ENCODE measurements around the gene KLHL29.

KLHL29 gene

DNA sequence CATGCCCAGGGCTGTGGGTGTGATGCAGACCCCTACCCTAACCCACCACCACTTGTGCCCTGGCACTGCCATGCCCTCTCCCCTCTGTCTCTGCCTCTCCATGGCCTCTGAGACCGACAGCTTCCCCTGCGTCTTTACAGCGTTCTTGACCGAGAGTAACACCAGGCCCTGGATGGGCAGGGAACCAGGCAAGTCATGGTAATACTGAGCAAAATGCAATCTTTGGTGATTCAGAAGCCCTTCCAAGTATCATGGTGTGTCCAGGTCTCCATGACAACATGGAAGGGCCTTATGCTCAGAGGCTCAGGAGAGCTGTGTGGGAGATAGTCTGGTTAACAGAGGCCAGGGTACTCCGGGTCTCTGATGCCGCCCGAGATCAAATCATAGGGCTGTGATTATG is 176.1 kb downstream of the KLHL29 start:
- TF ChIP-seq TCF12 (IDR thresholded peaks at IDR 0.05; ENCODE audit: low read depth) (no peak), CEBPB (IDR thresholded peaks at IDR 0.05) (no peak), FOXM1 (IDR thresholded peaks at IDR 0.05; ENCODE audit: borderline replicate concordance, low read depth) (no peak), EP300 (IDR thresholded peaks at IDR 0.05; ENCODE audit: borderline replicate concordance) (no peak), CREB1 (IDR thresholded peaks at IDR 0.05; ENCODE audit: low read depth) (no peak), ZBTB7A (IDR thresholded peaks at IDR 0.05; ENCODE audit: low read depth) (no peak), NFIC (IDR thresholded peaks at IDR 0.05) (no peak), RAD21 (IDR thresholded peaks at IDR 0.05; ENCODE audit: low read depth) (no peak)
- TF ChIP-seq, protein P1, sequence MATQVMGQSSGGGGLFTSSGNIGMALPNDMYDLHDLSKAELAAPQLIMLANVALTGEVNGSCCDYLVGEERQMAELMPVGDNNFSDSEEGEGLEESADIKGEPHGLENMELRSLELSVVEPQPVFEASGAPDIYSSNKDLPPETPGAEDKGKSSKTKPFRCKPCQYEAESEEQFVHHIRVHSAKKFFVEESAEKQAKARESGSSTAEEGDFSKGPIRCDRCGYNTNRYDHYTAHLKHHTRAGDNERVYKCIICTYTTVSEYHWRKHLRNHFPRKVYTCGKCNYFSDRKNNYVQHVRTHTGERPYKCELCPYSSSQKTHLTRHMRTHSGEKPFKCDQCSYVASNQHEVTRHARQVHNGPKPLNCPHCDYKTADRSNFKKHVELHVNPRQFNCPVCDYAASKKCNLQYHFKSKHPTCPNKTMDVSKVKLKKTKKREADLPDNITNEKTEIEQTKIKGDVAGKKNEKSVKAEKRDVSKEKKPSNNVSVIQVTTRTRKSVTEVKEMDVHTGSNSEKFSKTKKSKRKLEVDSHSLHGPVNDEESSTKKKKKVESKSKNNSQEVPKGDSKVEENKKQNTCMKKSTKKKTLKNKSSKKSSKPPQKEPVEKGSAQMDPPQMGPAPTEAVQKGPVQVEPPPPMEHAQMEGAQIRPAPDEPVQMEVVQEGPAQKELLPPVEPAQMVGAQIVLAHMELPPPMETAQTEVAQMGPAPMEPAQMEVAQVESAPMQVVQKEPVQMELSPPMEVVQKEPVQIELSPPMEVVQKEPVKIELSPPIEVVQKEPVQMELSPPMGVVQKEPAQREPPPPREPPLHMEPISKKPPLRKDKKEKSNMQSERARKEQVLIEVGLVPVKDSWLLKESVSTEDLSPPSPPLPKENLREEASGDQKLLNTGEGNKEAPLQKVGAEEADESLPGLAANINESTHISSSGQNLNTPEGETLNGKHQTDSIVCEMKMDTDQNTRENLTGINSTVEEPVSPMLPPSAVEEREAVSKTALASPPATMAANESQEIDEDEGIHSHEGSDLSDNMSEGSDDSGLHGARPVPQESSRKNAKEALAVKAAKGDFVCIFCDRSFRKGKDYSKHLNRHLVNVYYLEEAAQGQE (IDR thresholded peaks at IDR 0.05; ENCODE audit: low read depth): no peak
- TF ChIP-seq, protein P2, sequence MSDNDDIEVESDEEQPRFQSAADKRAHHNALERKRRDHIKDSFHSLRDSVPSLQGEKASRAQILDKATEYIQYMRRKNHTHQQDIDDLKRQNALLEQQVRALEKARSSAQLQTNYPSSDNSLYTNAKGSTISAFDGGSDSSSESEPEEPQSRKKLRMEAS (IDR thresholded peaks at IDR 0.05): no peak

DNA sequence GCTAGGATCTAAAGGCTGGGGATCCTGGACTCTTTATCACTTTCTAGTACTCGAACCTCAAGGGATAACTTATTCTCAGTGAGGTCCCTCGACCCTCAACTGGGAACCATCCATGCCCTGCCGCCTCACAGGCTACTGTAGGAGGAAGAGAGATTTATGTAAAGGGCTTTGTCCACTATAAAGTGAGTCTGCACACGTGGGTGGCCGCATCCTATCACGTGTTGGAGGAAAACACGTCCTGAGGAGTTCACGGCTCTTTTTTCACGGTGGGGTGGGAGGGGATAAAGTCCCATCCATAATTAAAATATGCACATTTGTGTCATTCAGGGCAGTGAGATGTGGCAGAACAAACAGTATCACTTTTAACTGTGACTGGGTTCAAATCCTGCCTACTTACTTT is 176.6 kb downstream of the KLHL29 start:
- TF ChIP-seq EGR1 (IDR thresholded peaks at IDR 0.05): no peak
- no peak for TF ChIP-seq YY1 (IDR thresholded peaks at IDR 0.05; ENCODE audit: low read depth)
- TF ChIP-seq TAF1 (IDR thresholded peaks at IDR 0.05; ENCODE audit: low read depth): no peak
- TF ChIP-seq, protein P3, sequence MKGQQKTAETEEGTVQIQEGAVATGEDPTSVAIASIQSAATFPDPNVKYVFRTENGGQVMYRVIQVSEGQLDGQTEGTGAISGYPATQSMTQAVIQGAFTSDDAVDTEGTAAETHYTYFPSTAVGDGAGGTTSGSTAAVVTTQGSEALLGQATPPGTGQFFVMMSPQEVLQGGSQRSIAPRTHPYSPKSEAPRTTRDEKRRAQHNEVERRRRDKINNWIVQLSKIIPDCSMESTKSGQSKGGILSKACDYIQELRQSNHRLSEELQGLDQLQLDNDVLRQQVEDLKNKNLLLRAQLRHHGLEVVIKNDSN (IDR thresholded peaks at IDR 0.05): no peak
- TF ChIP-seq FOXM1 (IDR thresholded peaks at IDR 0.05; ENCODE audit: borderline replicate concordance, low read depth): no peak
- TF ChIP-seq CREB1 (IDR thresholded peaks at IDR 0.05; ENCODE audit: low read depth): no peak
- no peak for TF ChIP-seq RAD21 (IDR thresholded peaks at IDR 0.05; ENCODE audit: low read depth)
- TF ChIP-seq EP300 (IDR thresholded peaks at IDR 0.05; ENCODE audit: borderline replicate concordance): no peak
- no peak for TF ChIP-seq NFIC (IDR thresholded peaks at IDR 0.05)
- TF ChIP-seq ZBTB7A (IDR thresholded peaks at IDR 0.05; ENCODE audit: low read depth): no peak
- TF ChIP-seq, protein P2 (IDR thresholded peaks at IDR 0.05): no peak
- TF ChIP-seq CEBPB (IDR thresholded peaks at IDR 0.05): no peak
- no peak for TF ChIP-seq TEAD4 (IDR thresholded peaks at IDR 0.05)
- TF ChIP-seq TCF12 (IDR thresholded peaks at IDR 0.05; ENCODE audit: low read depth): no peak
- TF ChIP-seq, protein P1 (IDR thresholded peaks at IDR 0.05; ENCODE audit: low read depth): no peak

DNA sequence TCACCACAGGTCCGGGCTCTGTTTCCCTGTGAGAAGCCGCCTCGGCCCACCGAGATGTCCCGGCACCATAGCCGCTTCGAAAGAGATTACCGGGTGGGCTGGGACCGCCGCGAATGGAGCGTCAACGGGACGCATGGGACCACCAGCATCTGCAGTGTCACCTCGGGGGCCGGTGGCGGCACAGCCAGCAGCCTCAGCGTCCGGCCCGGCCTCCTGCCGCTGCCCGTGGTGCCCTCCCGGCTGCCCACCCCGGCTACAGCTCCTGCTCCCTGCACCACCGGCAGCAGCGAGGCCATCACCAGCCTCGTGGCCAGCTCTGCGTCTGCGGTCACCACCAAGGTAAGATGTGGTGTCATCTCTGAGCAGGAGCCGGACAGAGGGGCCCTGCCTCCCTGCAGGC is 177.2 kb downstream of the KLHL29 start:
- TF ChIP-seq, protein P2 (IDR thresholded peaks at IDR 0.05): no peak
- no peak for TF ChIP-seq YY1 (IDR thresholded peaks at IDR 0.05; ENCODE audit: low read depth)
- TF ChIP-seq ZBTB7A (IDR thresholded peaks at IDR 0.05; ENCODE audit: low read depth): no peak
- TF ChIP-seq EGR1 (IDR thresholded peaks at IDR 0.05): no peak
- TF ChIP-seq CEBPB (IDR thresholded peaks at IDR 0.05): no peak
- TF ChIP-seq TCF12 (IDR thresholded peaks at IDR 0.05; ENCODE audit: low read depth): no peak
- TF ChIP-seq EP300 (IDR thresholded peaks at IDR 0.05; ENCODE audit: borderline replicate concordance): no peak
- no peak for TF ChIP-seq RAD21 (IDR thresholded peaks at IDR 0.05; ENCODE audit: low read depth)
- no peak for TF ChIP-seq CREB1 (IDR thresholded peaks at IDR 0.05; ENCODE audit: low read depth)
- no peak for TF ChIP-seq FOXM1 (IDR thresholded peaks at IDR 0.05; ENCODE audit: borderline replicate concordance, low read depth)
- no peak for TF ChIP-seq TEAD4 (IDR thresholded peaks at IDR 0.05)
- TF ChIP-seq NFIC (IDR thresholded peaks at IDR 0.05): no peak
- TF ChIP-seq, protein P1 (IDR thresholded peaks at IDR 0.05; ENCODE audit: low read depth): no peak
- TF ChIP-seq TAF1 (IDR thresholded peaks at IDR 0.05; ENCODE audit: low read depth): no peak
- TF ChIP-seq, protein P3 (IDR thresholded peaks at IDR 0.05): no peak

DNA sequence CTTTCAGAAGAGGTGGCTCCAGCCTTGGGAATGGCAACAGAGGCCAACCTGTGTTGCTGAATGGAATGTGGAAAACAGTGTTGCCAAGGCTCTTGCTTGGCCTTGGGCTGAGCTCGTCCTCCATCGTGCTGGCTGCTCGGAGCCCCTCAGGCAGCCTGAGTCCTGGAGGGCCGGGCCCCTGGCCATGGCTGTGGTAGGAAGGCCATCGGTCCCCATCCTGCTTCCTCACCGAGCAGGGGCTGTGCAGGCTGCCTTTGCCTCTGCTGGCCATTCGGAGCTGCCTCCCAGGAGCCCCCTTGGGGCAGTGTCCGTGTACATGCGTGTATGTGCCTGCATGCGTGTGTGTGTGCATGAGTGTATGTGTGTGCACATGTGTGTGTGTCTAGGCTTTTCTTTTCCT is 178.2 kb downstream of the KLHL29 start:
- TF ChIP-seq, protein P2 (IDR thresholded peaks at IDR 0.05): no peak
- no peak for TF ChIP-seq TCF12 (IDR thresholded peaks at IDR 0.05; ENCODE audit: low read depth)
- TF ChIP-seq, protein P3 (IDR thresholded peaks at IDR 0.05): no peak

Measured in Ishikawa (cell line).